HEK293 (cell line): Measurements from ENCODE around the gene GPHB5.

Source experiments
- CTCF ChIP-seq: fragments of 450-650 bp; formaldehyde crosslinking; IDR thresholded peaks from 2 replicates; pipeline ENCODE4 v1.5.1; 2016; ENCODE audit warnings: missing biosample characterization, missing genetic modification characterization
- HOXC10 ChIP-seq: sonication (generic); formaldehyde crosslinking; IDR thresholded peaks from 2 replicates; pipeline ENCODE4 v1.8.1; 2023; ENCODE audit warnings: mild to moderate bottlenecking, missing genetic modification reagents
- ZEB2 ChIP-seq: fragments of 450-650 bp; formaldehyde crosslinking; IDR thresholded peaks from 2 replicates; pipeline ENCODE4 v1.5.1; 2016; ENCODE audit warnings: missing biosample characterization, missing genetic modification characterization
- ZFP41 ChIP-seq: fragments of 450-650 bp; formaldehyde crosslinking; IDR thresholded peaks from 2 replicates; pipeline ENCODE4 v1.5.1; 2016; ENCODE audit warnings: missing biosample characterization, missing genetic modification characterization, borderline replicate concordance
- ZNF121 ChIP-seq: fragments of 450-650 bp; formaldehyde crosslinking; IDR thresholded peaks from 2 replicates; pipeline ENCODE4 v1.5.1; 2016; ENCODE audit warnings: missing biosample characterization, missing genetic modification characterization
- ZNF146 ChIP-seq: fragments of 450-650 bp; formaldehyde crosslinking; IDR thresholded peaks from 2 replicates; pipeline ENCODE4 v1.5.1; 2016; ENCODE audit warnings: missing biosample characterization, missing genetic modification characterization
- ZNF202 ChIP-seq: fragments of 450-650 bp; formaldehyde crosslinking; IDR thresholded peaks from 2 replicates; pipeline ENCODE4 v1.5.1; 2016; ENCODE audit warnings: missing biosample characterization, missing genetic modification characterization, borderline replicate concordance
- ZNF280D ChIP-seq: fragments of 450-650 bp; formaldehyde crosslinking; IDR thresholded peaks from 2 replicates; pipeline ENCODE4 v1.5.1; 2016; ENCODE audit warnings: missing biosample characterization, missing genetic modification characterization
- ZNF530 ChIP-seq: fragments of 450-650 bp; formaldehyde crosslinking; IDR thresholded peaks from 2 replicates; pipeline ENCODE4 v1.5.1; 2016; ENCODE audit warnings: low read depth, missing biosample characterization, missing genetic modification characterization
- ZNF629 ChIP-seq: fragments of 450-650 bp; formaldehyde crosslinking; IDR thresholded peaks from 2 replicates; pipeline ENCODE4 v1.5.1; 2017; ENCODE audit warnings: missing biosample characterization, missing genetic modification characterization
- ZNF843 ChIP-seq: fragments of 450-650 bp; formaldehyde crosslinking; IDR thresholded peaks from 2 replicates; pipeline ENCODE4 v1.5.1; 2016; ENCODE audit warnings: missing biosample characterization, missing genetic modification characterization
- TF ChIP-seq, protein P1 (sequence below): fragments of 450-650 bp; formaldehyde crosslinking; IDR thresholded peaks from 2 replicates; pipeline ENCODE4 v1.5.1; 2016; ENCODE audit warnings: missing biosample characterization, missing genetic modification characterization
- TF ChIP-seq, protein P2 (sequence below): fragments of 450-650 bp; formaldehyde crosslinking; IDR thresholded peaks from 2 replicates; pipeline ENCODE4 v1.5.1; 2016; ENCODE audit warnings: missing biosample characterization, missing genetic modification characterization, borderline replicate concordance
- TF ChIP-seq, protein P3 (sequence below): sonication (generic); formaldehyde crosslinking; IDR thresholded peaks from 2 replicates; pipeline ENCODE4 v1.8.1; 2022; ENCODE audit warnings: mild to moderate bottlenecking, moderate library complexity, missing genetic modification reagents

DNA sequence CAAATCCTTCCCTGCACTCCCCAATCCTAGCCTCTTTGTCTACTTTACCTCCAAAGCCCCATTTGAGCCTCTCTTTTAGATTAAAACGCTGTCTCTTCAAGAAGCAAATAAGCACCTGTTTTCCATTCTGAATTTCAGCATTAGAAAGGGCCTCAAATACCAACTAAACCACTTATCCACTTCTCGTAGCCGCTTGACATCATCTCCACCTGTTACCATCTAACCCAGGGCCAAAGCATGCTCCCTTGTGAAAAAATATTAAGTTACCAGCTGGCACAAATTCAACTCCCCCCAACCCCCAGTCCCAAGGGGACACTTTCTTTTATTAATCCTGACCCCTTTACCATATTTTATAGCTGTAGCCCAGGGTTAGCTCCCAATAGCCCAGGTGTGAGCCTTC lies 43.1 kb downstream of the GPHB5 start:
- no peak for TF ChIP-seq ZNF146
- TF ChIP-seq, protein P1, sequence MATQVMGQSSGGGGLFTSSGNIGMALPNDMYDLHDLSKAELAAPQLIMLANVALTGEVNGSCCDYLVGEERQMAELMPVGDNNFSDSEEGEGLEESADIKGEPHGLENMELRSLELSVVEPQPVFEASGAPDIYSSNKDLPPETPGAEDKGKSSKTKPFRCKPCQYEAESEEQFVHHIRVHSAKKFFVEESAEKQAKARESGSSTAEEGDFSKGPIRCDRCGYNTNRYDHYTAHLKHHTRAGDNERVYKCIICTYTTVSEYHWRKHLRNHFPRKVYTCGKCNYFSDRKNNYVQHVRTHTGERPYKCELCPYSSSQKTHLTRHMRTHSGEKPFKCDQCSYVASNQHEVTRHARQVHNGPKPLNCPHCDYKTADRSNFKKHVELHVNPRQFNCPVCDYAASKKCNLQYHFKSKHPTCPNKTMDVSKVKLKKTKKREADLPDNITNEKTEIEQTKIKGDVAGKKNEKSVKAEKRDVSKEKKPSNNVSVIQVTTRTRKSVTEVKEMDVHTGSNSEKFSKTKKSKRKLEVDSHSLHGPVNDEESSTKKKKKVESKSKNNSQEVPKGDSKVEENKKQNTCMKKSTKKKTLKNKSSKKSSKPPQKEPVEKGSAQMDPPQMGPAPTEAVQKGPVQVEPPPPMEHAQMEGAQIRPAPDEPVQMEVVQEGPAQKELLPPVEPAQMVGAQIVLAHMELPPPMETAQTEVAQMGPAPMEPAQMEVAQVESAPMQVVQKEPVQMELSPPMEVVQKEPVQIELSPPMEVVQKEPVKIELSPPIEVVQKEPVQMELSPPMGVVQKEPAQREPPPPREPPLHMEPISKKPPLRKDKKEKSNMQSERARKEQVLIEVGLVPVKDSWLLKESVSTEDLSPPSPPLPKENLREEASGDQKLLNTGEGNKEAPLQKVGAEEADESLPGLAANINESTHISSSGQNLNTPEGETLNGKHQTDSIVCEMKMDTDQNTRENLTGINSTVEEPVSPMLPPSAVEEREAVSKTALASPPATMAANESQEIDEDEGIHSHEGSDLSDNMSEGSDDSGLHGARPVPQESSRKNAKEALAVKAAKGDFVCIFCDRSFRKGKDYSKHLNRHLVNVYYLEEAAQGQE (tag by site-specific recombination) = no peak
- TF ChIP-seq ZNF530 (tag by site-specific recombination) = no peak
- no peak for TF ChIP-seq CTCF
- TF ChIP-seq ZNF629 = no peak
- TF ChIP-seq, protein P2, sequence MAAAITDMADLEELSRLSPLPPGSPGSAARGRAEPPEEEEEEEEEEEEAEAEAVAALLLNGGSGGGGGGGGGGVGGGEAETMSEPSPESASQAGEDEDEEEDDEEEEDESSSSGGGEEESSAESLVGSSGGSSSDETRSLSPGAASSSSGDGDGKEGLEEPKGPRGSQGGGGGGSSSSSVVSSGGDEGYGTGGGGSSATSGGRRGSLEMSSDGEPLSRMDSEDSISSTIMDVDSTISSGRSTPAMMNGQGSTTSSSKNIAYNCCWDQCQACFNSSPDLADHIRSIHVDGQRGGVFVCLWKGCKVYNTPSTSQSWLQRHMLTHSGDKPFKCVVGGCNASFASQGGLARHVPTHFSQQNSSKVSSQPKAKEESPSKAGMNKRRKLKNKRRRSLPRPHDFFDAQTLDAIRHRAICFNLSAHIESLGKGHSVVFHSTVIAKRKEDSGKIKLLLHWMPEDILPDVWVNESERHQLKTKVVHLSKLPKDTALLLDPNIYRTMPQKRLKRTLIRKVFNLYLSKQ (tag by site-specific recombination) = no peak
- TF ChIP-seq, protein P3, sequence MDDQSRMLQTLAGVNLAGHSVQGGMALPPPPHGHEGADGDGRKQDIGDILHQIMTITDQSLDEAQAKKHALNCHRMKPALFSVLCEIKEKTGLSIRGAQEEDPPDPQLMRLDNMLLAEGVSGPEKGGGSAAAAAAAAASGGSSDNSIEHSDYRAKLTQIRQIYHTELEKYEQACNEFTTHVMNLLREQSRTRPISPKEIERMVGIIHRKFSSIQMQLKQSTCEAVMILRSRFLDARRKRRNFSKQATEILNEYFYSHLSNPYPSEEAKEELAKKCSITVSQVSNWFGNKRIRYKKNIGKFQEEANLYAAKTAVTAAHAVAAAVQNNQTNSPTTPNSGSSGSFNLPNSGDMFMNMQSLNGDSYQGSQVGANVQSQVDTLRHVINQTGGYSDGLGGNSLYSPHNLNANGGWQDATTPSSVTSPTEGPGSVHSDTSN (CRISPR knock-in tag) = no peak
- TF ChIP-seq ZNF202 (tag by site-specific recombination) = no peak
- TF ChIP-seq ZNF280D (tag by site-specific recombination) = no peak
- no peak for TF ChIP-seq ZFP41 (tag by site-specific recombination)
- no peak for TF ChIP-seq ZEB2
- TF ChIP-seq HOXC10 = no peak
- no peak for TF ChIP-seq ZNF121 (tag by site-specific recombination)
- no peak for TF ChIP-seq ZNF843
